HPDE6-E6E7 (cell line): ENCODE results near the gene KRT23.
A peak's percentile ranks its signal among the peaks of the same experiment; 100 is the strongest.

ENCODE experiments used
- DNase-seq: peaks from one replicate; pipeline ENCODE4 v3.0.0; 2011; ENCODE audit warnings: missing footprints; ENCODE audit errors: extremely low spot score

KRT23 gene

GRCh38 chr17:40937384-40937819 lies at the start of gene KRT23:
KRT23 (minus strand) TSS chr17:40937646; CDS start chr17:40936603, 1,043 bp downstream.
- no peak for DNase-seq

- no peak for DNase-seq
Measured at GRCh38 chr17:40986920-40987319, 49.5 kb upstream of the KRT23 start.

DNA sequence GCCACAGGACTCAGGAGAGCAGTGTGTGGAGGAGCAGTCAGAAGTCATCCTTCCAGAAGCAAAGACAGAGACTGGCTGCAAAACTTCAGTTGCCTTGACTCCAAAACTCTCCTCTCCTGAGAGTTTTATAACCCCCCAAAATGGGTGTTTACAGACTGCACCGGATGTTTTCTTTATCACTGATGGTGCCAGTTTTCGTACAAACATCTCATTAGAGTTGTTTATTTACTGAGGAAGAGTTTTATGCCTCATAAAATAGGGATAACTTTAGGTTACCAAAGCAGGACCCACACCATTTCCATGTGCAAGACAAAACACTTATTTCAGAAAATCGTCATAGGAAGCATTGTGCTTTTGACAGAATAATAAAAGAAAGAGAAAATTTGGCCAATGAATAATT lies 46.8 kb upstream of the KRT23 start, which contains the start of gene KRT40:
TSS of gene KRT40 (minus strand) at position 101 of the 400 bp plus-strand sequence. CDS start at position 48, 53 bp downstream.
- DNase-seq = no peak

DNA sequence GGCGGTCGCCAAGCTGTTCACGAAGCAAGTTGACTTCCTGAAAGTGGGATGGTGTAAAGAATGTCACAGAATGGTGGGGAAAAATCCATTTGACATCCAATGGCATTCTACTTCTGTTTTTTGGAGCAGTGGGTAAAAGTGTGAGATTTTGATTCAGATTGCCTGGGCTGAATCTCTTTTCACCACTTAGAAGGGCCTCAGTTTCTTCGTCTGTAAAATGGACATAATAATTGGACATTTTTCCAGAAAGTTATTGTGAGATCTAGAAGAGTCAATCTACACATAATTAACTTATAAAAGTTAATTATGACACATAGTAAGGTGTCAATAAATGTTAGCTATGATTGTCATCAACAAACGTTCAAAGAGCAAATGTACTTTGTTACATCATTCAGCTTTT lies 43.7 kb upstream of the KRT23 start:
- DNase-seq = no peak

- DNase-seq = no peak
Measured at GRCh38 chr17:40980596-40980995, 43.1 kb upstream of the KRT23 start.

DNA sequence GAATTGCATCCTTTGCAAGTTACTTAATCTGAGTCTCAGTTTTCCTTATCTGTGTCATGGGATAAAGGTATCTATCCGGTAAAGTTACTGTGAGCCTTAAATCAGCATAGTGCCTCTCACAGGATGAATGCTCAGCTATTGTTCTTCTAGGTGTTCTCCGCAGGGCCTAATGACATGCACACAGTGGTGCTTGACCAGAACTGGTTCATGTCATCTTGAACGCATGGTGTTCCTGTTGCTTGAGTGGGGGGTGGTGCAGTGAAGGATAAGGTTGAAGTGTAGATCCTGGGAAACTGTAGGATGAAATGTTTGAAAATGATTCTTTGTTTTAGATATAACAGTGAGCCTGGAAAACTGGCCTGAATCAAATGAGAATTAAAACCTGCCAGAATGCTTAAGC lies 42.7 kb upstream of the KRT23 start:
- no peak for DNase-seq

DNA sequence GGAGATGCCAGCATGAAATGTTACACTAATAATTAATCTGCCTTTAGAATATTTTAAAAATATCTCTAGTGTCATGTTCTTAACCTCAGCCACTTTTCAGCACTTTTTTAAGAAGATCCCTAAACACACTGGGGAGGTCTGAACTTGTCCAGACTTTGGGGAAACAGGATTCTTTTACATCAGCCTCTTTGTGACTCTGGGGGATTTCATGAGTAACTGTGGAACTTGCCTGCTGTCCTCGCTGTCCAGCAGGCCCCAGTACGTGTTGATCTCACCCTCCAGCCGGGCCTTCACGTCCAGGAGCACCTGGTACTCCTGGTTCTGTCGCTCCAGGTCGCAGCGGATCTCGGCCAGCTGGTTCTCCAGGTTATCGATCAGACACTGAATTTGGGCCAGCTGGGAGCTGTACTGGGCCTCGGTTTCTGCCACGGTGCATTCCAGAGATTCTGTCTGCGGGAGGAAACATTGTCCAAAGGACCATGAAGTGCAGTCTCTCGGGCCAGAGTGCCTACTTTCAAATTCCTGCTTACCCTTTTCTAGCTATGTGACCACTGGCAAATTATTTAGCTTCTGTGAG lies 41.2 kb upstream of the KRT23 start:
- no peak for DNase-seq

DNA sequence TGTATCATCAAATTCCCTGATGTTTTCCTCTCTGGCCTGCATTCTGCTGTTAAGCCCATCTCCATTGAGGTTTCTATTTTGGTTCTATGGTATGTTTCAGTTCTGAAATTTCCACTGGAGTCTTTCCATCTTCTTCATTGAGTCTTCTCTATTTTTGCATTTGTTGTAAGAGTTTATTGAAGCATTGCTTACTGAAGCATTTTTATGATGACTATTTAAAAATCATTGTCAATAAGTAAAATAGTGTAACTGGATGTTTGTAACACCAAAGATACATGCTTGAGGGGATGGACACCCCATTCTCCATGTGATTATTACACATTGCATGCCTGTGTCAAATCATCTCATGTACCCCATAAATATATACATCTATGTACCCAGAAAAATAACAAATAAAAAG lies 38.1 kb upstream of the KRT23 start:
- no peak for DNase-seq

GRCh38 chr17:40974366-40974765 lies 36.9 kb upstream of the KRT23 start:
- DNase-seq = no peak

DNA sequence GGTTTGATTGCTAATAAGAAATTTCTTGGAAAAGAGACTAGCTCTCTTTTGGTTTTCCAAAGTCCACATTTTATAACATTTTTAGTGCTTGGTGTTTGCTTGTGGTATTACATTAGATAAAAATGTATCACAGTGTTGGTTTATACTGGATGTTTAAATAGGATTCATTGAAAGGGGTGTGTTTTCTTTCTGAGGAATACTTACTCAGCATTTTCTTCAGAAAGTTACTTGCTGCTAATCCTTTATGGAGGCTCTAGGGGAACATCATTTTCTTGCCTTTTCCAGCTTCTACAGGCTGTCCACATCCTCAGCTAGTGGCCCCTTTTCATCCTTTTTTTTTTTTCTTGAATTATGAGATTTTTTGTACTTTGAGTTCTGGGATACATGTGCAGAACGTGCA lies 30.1 kb upstream of the KRT23 start:
- no peak for DNase-seq

- no peak for DNase-seq
Measured at GRCh38 chr17:40966848-40967247, 29.4 kb upstream of the KRT23 start, which contains the start of gene KRT39. KRT39 (minus strand) TSS chr17:40966948; CDS start chr17:40966856, 92 bp downstream.

DNA sequence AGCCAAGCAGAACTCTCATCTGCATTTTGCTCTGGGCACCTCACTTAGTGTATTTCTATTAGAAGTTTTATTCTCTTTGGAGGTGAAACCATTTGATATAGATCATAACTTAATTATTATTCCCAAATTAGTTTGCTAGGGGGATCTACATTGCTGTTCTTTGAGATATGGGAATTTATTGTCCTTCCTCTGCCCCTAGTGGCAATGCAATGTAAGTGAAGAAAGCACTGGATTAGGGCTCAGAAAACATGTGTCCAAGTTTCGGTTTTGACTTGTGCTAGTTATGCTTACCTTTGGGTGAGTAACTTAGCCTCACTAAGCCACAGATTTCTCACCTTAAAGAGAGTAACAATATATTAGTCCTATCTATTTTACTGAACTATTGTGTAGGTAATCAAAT lies 26.4 kb upstream of the KRT23 start:
- no peak for DNase-seq

- DNase-seq = no peak
Measured at GRCh38 chr17:40962059-40962561, 24.7 kb upstream of the KRT23 start.

GRCh38 chr17:40961591-40961990 lies 24.1 kb upstream of the KRT23 start:
- DNase-seq = no peak

GRCh38 chr17:40960144-40960543 lies 22.7 kb upstream of the KRT23 start:
- no peak for DNase-seq

- peak; percentile 42 for DNase-seq
Measured at GRCh38 chr17:40958086-40958953, 20.9 kb upstream of the KRT23 start.

DNA sequence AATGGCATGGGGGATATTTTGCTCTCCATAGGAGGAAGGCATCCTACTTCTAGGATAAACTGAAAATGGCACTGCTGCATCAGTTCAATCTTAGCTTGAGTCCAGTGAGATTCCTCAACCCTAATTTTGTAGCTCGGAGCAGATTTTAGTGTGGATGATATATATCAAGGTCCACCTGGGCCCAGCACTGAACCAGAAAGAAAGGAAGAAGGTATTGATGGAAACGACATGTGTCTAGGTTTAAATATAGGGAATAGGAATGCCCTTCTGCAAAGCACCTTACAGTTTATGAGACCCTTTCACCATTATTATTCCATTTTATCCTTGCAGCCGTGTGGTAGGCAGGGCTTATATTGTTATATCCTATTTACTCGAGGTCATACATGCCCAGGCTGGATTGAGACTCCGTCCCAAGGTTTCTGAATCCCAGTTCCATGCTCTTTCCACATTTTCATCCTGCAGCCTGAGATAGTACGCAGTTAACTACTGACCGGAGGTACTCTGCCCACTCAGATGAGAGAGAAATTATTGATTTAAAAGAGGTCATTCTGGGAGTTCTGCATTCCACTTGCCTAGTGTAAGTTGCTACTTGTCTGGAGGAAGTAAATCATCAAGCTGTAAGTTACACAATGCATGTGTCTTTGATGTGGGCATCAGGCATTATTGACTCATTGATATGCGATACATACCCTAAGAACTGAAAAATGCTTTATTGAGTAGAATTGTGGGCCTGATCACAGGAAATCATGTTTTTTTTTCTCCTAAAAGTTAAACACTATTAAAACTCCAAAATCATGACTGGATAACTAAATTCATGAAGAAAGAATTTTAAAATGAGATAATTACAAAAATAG lies 19.2 kb upstream of the KRT23 start:
- DNase-seq = peak; percentile 58

DNA sequence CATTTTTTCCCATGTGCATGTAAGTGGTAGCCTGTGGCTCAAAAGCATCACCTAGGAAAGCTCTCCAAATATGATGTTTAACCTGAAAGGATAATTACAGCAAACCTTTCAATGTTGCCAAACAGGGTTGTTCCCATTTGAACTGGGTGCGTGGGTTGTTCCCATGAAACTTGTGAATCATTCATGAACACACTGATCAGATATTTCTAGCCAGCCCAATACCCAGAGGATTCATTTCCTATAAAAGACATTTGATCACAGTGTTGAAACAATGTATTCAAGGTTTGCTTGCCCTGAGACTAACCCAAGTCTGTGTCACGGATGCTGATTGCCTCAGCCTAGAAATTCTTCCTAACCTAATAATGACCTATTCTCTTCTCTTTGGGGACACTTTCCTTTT lies 16.4 kb upstream of the KRT23 start:
- DNase-seq = peak; percentile 79

GRCh38 chr17:40952661-40953060 lies 15.2 kb upstream of the KRT23 start:
- DNase-seq = peak; percentile 22

DNA sequence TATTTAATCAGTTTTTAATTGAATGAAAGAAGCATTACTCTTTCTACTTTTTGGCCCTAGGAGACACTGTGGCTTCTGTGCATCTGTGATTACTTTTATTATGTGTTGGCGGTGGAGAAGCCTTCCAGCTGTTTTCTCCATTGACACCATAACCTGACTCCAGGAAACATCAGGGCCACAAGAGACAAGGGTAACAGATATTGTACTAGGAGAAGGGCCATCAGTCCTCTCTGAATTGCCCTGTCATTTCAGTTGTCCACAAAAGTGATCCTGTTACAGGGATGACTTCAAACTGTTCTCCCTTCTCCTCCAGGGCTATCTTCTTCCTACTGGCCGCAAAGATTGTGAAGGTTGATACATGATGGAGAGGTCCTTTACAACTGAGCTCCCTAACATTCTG lies 14.7 kb upstream of the KRT23 start:
- no peak for DNase-seq

DNA sequence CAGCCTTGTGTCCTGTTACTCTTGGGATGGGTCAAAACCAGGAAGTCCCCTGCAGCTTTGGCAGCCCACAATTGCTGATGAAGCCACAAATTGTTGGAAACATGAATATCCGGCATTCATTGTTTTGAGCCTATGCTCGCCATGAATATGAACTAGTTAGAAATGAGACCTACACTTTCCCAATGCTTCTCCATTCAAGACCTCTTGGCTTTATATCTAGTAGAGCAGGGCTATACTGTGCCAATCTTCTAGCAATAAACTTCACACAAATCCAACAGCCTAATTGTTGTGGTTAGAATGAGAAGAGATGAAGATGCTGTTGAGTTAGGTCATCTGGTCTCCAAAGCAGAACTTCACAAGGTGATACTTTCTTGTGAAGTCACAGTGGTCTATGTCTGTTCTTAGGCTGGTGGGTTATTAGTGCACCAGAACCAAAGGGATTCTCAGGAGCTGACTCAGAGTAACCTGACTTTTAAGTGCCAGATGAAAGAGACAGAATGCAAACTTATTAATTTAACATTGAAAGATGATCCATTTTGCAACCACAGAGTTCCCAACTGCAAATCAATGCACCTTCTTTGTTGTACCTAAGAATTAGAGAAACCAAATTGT lies 13.7 kb upstream of the KRT23 start:
- DNase-seq = no peak
